Measurements from ENCODE around the gene TATDN2.

Gene TATDN2

GRCh38 chr3:10317311-10317960, 69.2 kb downstream of the TATDN2 start:
- Histone ChIP-seq H2BK5ac (ENCODE audit: low read depth, low read length, poor library complexity) (no peak overlapping the region), H3K4me2 (ENCODE audit: low read length) (no peak overlapping the region), H3K27me3 (ENCODE audit: insufficient read depth, low read length) (no peaks in the 10 kb centered on the region), H3K9me3 (ENCODE audit: insufficient read depth, low read depth, low read length) (no peaks in the 10 kb centered on the region), H2BK12ac (ENCODE audit: low read length) (no peak overlapping the region), H4K8ac (ENCODE audit: low read depth, low read length) (no peak overlapping the region), H3K14ac (ENCODE audit: low read length) (no peak overlapping the region), H3K4me1 (ENCODE audit: control insufficient read depth in 1 of 2, insufficient read depth in 2 of 2, low read length in 2 of 2) (peaks cover 0 to 2% of the 10 kb centered on the region in 2 experiments), H3K27ac (ENCODE audit: low read depth, low read length) (no peak overlapping the region), H4K91ac (ENCODE audit: low read depth, low read length) (no peak overlapping the region), H3K18ac (ENCODE audit: low read length) (no peak overlapping the region), H3K9ac (ENCODE audit: low read length) (no peak overlapping the region), H2BK120ac (ENCODE audit: insufficient read depth, low read length, poor library complexity) (no peak overlapping the region), H3K4ac (ENCODE audit: low read depth, low read length) (no peak overlapping the region), H3K79me2 (ENCODE audit: control insufficient read depth, insufficient read depth, low read length, poor library complexity) (peaks cover 12% of the 10 kb centered on the region), H3K79me1 (ENCODE audit: low read length) (peaks cover 6% of the 10 kb centered on the region), H2AK5ac (ENCODE audit: low read length) (no peak overlapping the region), H2AFZ (ENCODE audit: insufficient read depth, low read length, poor library complexity) (no peak overlapping the region), H3K36me3 (ENCODE audit: control insufficient read depth in 1 of 2, insufficient read depth in 2 of 2, low read length in 2 of 2) (peaks cover 45 to 61% of the 10 kb centered on the region in 2 experiments), H3K23ac (ENCODE audit: low read length) (no peak overlapping the region), H4K12ac (ENCODE audit: low read depth, low read length) (no peak overlapping the region), H3K4me3 (ENCODE audit: low read depth, low read length) (no peak overlapping the region)
- no CpG with 5 or more reads among the region's 4 CpGs for WGBS (ENCODE audit: extremely low coverage, insufficient coverage, insufficient read length)
- no peak for DNase-seq

- H4K12ac ChIP-seq (ENCODE audit: low read depth, low read length), result no peak overlapping the region
- H4K8ac ChIP-seq (ENCODE audit: low read depth, low read length), result no peak overlapping the region
- H3K27ac ChIP-seq (ENCODE audit: low read depth, low read length), result no peak overlapping the region
- H4K91ac ChIP-seq (ENCODE audit: low read depth, low read length), result no peak overlapping the region
- peaks cover 0 to 2% of the 10 kb centered on the region in 2 experiments for H3K4me1 ChIP-seq (ENCODE audit: control insufficient read depth in 1 of 2, insufficient read depth in 2 of 2, low read length in 2 of 2)
- no peak overlapping the region for H3K4me3 ChIP-seq (ENCODE audit: low read depth, low read length)
- no peak overlapping the region for H3K4me2 ChIP-seq (ENCODE audit: low read length)
- H3K79me1 ChIP-seq (ENCODE audit: low read length), result peaks cover 6% of the 10 kb centered on the region
- peaks cover 12% of the 10 kb centered on the region for H3K79me2 ChIP-seq (ENCODE audit: control insufficient read depth, insufficient read depth, low read length, poor library complexity)
- no peak overlapping the region for H3K18ac ChIP-seq (ENCODE audit: low read length)
- no peak overlapping the region for H2BK5ac ChIP-seq (ENCODE audit: low read depth, low read length, poor library complexity)
- WGBS (ENCODE audit: extremely low coverage, insufficient coverage, insufficient read length), result no CpG with 5 or more reads among the region's 3 CpGs
- no peak overlapping the region for H3K23ac ChIP-seq (ENCODE audit: low read length)
- no peak for DNase-seq
- H2BK120ac ChIP-seq (ENCODE audit: insufficient read depth, low read length, poor library complexity), result no peak overlapping the region
- H2BK12ac ChIP-seq (ENCODE audit: low read length), result no peak overlapping the region
- H3K36me3 ChIP-seq (ENCODE audit: control insufficient read depth in 1 of 2, insufficient read depth in 2 of 2, low read length in 2 of 2), result peaks cover 40 to 56% of the 10 kb centered on the region in 2 experiments
- no peak overlapping the region for H3K4ac ChIP-seq (ENCODE audit: low read depth, low read length)
- H3K14ac ChIP-seq (ENCODE audit: low read length), result no peak overlapping the region
- no peak overlapping the region for H2AK5ac ChIP-seq (ENCODE audit: low read length)
- H3K9me3 ChIP-seq (ENCODE audit: insufficient read depth, low read depth, low read length), result no peaks in the 10 kb centered on the region
- H3K9ac ChIP-seq (ENCODE audit: low read length), result no peak overlapping the region
- H3K27me3 ChIP-seq (ENCODE audit: insufficient read depth, low read length), result no peaks in the 10 kb centered on the region
- H2AFZ ChIP-seq (ENCODE audit: insufficient read depth, low read length, poor library complexity), result no peak overlapping the region
Measured at GRCh38 chr3:10317961-10318350, 69.7 kb downstream of the TATDN2 start.

GRCh38 chr3:10319251-10319650, 71.0 kb downstream of the TATDN2 start:
- H3K4ac ChIP-seq (ENCODE audit: low read depth, low read length), result peak overlapping the region; percentile 68

GRCh38 chr3:10319804-10320203, 71.5 kb downstream of the TATDN2 start:
- Histone ChIP-seq H3K27ac (ENCODE audit: low read depth, low read length) (no peak overlapping the region), H3K79me2 (ENCODE audit: control insufficient read depth, insufficient read depth, low read length, poor library complexity) (peaks cover 12% of the 10 kb centered on the region), H2BK12ac (ENCODE audit: low read length) (no peak overlapping the region), H3K27me3 (ENCODE audit: insufficient read depth, low read length) (no peaks in the 10 kb centered on the region), H3K9ac (ENCODE audit: low read length) (peak overlapping the region; percentile 10), H3K9me3 (ENCODE audit: insufficient read depth, low read depth, low read length) (no peaks in the 10 kb centered on the region), H2AK5ac (ENCODE audit: low read length) (peak overlapping the region; percentile 88), H3K14ac (ENCODE audit: low read length) (no peak overlapping the region), H3K79me1 (ENCODE audit: low read length) (peaks cover 6% of the 10 kb centered on the region), H4K8ac (ENCODE audit: low read depth, low read length) (no peak overlapping the region), H3K4me1 (ENCODE audit: control insufficient read depth in 1 of 2, insufficient read depth in 2 of 2, low read length in 2 of 2) (peaks cover 0 to 2% of the 10 kb centered on the region in 2 experiments), H4K91ac (ENCODE audit: low read depth, low read length) (peak overlapping the region; percentile 97), H3K4me3 (ENCODE audit: low read depth, low read length) (peak overlapping the region; percentile 96), H3K4ac (ENCODE audit: low read depth, low read length) (peak overlapping the region; percentile 99), H3K36me3 (ENCODE audit: control insufficient read depth in 1 of 2, insufficient read depth in 2 of 2, low read length in 2 of 2) (peaks cover 32 to 39% of the 10 kb centered on the region in 2 experiments), H2AFZ (ENCODE audit: insufficient read depth, low read length, poor library complexity) (no peak overlapping the region), H2BK120ac (ENCODE audit: insufficient read depth, low read length, poor library complexity) (no peak overlapping the region), H3K4me2 (ENCODE audit: low read length) (peak overlapping the region; percentile 91), H4K12ac (ENCODE audit: low read depth, low read length) (no peak overlapping the region), H3K18ac (ENCODE audit: low read length) (no peak overlapping the region), H3K23ac (ENCODE audit: low read length) (no peak overlapping the region), H2BK5ac (ENCODE audit: low read depth, low read length, poor library complexity) (no peak overlapping the region)
- DNase-seq, result no peak
- no CpG with 5 or more reads among the region's 3 CpGs for WGBS (ENCODE audit: extremely low coverage, insufficient coverage, insufficient read length)

More at GRCh38 chr3:10319251-10319650, 71.0 kb downstream of the TATDN2 start:
- no peak overlapping the region for H3K27ac ChIP-seq (ENCODE audit: low read depth, low read length)
- no CpG with 5 or more reads among the region's 6 CpGs for WGBS (ENCODE audit: extremely low coverage, insufficient coverage, insufficient read length)
- no peak overlapping the region for H3K18ac ChIP-seq (ENCODE audit: low read length)
- peaks cover 0 to 2% of the 10 kb centered on the region in 2 experiments for H3K4me1 ChIP-seq (ENCODE audit: control insufficient read depth in 1 of 2, insufficient read depth in 2 of 2, low read length in 2 of 2)
- H4K12ac ChIP-seq (ENCODE audit: low read depth, low read length), result no peak overlapping the region
- H3K4me2 ChIP-seq (ENCODE audit: low read length), result peak overlapping the region; percentile 56
- no peak overlapping the region for H3K14ac ChIP-seq (ENCODE audit: low read length)
- no peak overlapping the region for H2BK120ac ChIP-seq (ENCODE audit: insufficient read depth, low read length, poor library complexity)
- H3K79me1 ChIP-seq (ENCODE audit: low read length), result peaks cover 6% of the 10 kb centered on the region
- H3K9ac ChIP-seq (ENCODE audit: low read length), result no peak overlapping the region
- H3K36me3 ChIP-seq (ENCODE audit: control insufficient read depth in 1 of 2, insufficient read depth in 2 of 2, low read length in 2 of 2), result peaks cover 33 to 45% of the 10 kb centered on the region in 2 experiments
- H3K9me3 ChIP-seq (ENCODE audit: insufficient read depth, low read depth, low read length), result no peaks in the 10 kb centered on the region
- H2BK5ac ChIP-seq (ENCODE audit: low read depth, low read length, poor library complexity), result no peak overlapping the region
- peaks cover 12% of the 10 kb centered on the region for H3K79me2 ChIP-seq (ENCODE audit: control insufficient read depth, insufficient read depth, low read length, poor library complexity)
- DNase-seq, result no peak
- no peak overlapping the region for H4K91ac ChIP-seq (ENCODE audit: low read depth, low read length)
- no peak overlapping the region for H2AK5ac ChIP-seq (ENCODE audit: low read length)
- H2AFZ ChIP-seq (ENCODE audit: insufficient read depth, low read length, poor library complexity), result no peak overlapping the region
- H3K23ac ChIP-seq (ENCODE audit: low read length), result no peak overlapping the region
- no peaks in the 10 kb centered on the region for H3K27me3 ChIP-seq (ENCODE audit: insufficient read depth, low read length)
- no peak overlapping the region for H4K8ac ChIP-seq (ENCODE audit: low read depth, low read length)
- H3K4me3 ChIP-seq (ENCODE audit: low read depth, low read length), result no peak overlapping the region
- no peak overlapping the region for H2BK12ac ChIP-seq (ENCODE audit: low read length)
